Brain microvascular endothelial cell (primary cell): ENCODE results near the gene C11orf24.

Experiments used
- DNase-seq: peaks from one replicate; pipeline ENCODE4 v3.0.0-alpha.2; 2020
- H3K27ac ChIP-seq: fragments of 250-450 bp; sonication (Bioruptor Pico); 2 replicates; pipeline ENCODE4 v1.5.1; 2020; ENCODE audit warnings: mild to moderate bottlenecking, moderate library complexity
- H3K27me3 ChIP-seq: fragments of 250-450 bp; sonication (Bioruptor Pico); replicated peaks from 2 replicates; pipeline ENCODE4 v1.5.1; 2020; ENCODE audit warnings: mild to moderate bottlenecking
- H3K36me3 ChIP-seq: fragments of 250-450 bp; sonication (Bioruptor Pico); replicated peaks from 2 replicates; pipeline ENCODE4 v1.5.1; 2020; ENCODE audit warnings: mild to moderate bottlenecking
- H3K4me3 ChIP-seq: 2 replicates; pipeline ENCODE4 v1.5.1; 2011; ENCODE audit warnings: low read depth, mild to moderate bottlenecking, control low read depth, low read length, moderate library complexity
- CTCF ChIP-seq: IDR thresholded peaks from 2 replicates; pipeline ENCODE4 v1.5.1; 2011; ENCODE audit warnings: low read depth, mild to moderate bottlenecking, moderate library complexity, low read length, control low read depth, inconsistent platforms; ENCODE audit errors: missing control alignments
- in situ Hi-C: cut with HindIII; loops from 2 replicates; pipeline ENCODE4 v1.10.0; 2017; ENCODE audit warnings: low sequenced_read_pairs, low pct_ligation_motif_present

The C11orf24 gene

GRCh38 chr11:68308068-68308467 is 36.3 kb upstream of the C11orf24 start:
- no peak for DNase-seq
- in situ Hi-C loops: no loop called here

DNA sequence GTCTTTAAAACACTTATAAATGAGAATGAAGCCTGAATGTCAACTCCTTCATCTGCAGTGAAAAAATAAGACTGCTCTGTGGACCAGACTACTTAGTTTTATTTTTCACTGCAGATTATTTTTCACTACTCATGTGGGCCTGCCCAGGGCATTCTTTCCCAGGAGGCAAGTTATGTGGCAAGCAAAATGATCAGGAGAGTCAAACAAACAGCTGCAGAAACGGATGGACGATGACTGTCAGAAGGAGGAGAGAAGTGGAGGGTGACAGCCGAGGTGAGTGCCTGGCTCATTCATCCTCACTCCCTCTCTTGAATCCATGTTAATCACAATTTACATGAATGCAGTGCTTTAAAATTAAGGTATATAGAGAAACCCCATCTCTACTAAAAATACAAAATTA is 34.9 kb upstream of the C11orf24 start:
- no peak for TF ChIP-seq CTCF
- Histone ChIP-seq H3K36me3 (no peaks in the 10 kb centered on the region), H3K27me3 (no peaks in the 10 kb centered on the region), H3K27ac (no peak overlapping the region), H3K4me3 (no peak overlapping the region)
- in situ Hi-C loops: no loop called here
- no peak for DNase-seq

More at GRCh38 chr11:68308068-68308467, 36.3 kb upstream of the C11orf24 start:
- no peaks in the 10 kb centered on the region for H3K36me3 ChIP-seq
- no peak for TF ChIP-seq CTCF
- no peaks in the 10 kb centered on the region for H3K27me3 ChIP-seq
- H3K4me3 ChIP-seq: no peak overlapping the region
- H3K27ac ChIP-seq: no peak overlapping the region

DNA sequence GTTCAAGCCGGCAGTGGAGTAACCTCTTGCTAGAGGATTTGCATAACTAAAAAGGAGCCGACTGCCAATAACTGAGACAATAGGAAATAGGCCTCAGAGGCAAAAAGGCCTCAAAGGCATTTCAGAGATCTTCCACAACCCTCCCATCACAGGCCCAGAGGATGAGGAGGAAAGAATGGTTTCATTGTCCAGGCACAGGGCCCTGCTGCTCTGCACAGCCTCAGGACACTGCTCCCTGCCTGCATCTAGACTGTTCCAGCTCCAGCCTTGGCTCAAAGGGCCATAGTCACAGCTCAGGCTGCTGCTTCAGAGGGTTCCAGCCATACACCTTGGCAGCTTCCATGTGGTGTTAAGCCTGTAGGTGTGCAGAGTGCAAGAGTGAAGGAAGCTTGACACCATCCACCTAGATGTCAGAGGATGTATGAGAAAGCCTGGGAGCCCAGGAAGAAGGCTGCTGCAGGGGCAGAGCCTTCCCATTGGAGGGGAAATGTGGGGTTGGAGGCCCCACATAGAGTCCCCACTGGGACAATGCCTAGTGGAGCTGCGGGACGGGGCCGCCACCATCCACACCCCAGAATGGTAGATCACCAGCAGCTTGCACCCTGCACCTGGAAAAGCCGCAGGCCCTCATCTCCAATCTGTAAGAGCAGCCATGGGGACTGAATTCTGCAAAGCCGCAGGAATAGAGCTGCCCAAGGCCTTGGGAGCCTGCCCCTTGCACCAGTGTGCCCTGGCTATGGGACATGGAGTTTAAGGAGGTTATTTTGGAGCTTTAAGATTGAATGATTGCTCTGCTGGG is 32.4 kb upstream of the C11orf24 start:
- Histone ChIP-seq H3K27ac (no peak overlapping the region), H3K4me3 (no peak overlapping the region), H3K36me3 (no peaks in the 10 kb centered on the region), H3K27me3 (no peaks in the 10 kb centered on the region)
- in situ Hi-C loops: no loop called here
- DNase-seq: no peak
- TF ChIP-seq CTCF: no peak

DNA sequence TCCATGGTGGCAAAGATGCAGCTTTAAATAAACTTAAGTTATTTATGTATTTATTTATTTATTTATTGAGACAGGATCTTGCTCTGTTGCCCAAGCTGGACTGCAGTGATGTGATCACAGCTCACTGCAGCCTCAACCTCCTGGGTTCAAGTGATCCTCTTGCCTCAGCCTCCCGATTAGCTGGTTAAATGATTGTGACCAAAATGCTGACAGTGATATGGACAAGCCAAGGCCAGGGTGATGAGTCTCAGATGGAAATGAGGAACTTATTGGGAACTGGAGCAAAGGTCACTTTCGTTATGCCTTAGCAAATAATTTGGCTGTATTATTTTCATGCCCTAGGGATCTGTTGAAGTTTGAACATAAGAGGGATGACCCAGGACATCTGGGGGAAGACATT is 31.3 kb upstream of the C11orf24 start:
- no peak for DNase-seq
- no peaks in the 10 kb centered on the region for H3K27me3 ChIP-seq
- no peak overlapping the region for H3K27ac ChIP-seq
- H3K4me3 ChIP-seq: no peak overlapping the region
- TF ChIP-seq CTCF: no peak
- in situ Hi-C loops: no loop called here
- H3K36me3 ChIP-seq: no peaks in the 10 kb centered on the region

DNA sequence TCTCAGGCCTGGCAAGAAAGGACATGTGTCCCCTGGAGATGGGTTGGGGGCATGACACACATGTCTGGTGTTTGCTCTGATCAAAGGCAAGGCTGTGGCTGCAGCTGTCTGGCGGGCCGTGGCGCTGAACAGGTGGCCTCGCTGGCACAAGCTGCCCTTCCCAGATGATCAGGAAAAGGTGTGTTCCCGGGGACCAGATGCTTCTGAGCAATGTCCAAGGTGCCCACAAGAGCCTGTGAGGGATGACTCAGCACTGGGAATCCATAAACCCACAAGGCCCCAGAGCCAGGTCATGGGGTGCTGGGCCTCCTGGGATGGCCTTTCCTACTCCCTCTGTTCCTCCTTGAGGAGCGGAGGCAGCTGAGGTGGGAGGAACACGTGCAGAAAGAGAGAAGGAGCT is 30.9 kb upstream of the C11orf24 start:
- no peaks in the 10 kb centered on the region for H3K36me3 ChIP-seq
- DNase-seq: peak; percentile 17
- H3K27me3 ChIP-seq: no peaks in the 10 kb centered on the region
- in situ Hi-C loops: no loop called here
- TF ChIP-seq CTCF: no peak
- H3K4me3 ChIP-seq: no peak overlapping the region
- no peak overlapping the region for H3K27ac ChIP-seq

DNA sequence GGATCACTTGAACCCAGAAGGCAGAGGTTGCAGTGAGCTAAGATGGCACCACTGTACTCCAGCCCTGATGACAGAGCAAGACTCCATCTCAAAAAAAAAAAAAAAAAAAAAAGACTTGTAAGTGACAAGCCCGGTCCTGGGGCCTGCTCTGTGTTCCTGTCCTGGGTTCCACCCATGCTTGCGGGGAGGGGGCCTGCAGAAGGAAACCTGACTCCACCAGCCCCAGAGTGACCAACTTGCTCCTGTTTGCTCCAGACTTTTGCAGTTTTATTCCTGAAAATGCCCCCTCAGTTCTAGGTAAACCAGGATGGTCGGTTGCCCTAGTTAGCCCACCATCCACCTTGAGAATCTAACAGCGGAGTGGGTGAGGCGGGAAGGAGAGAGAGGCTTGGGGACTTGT is 30.5 kb upstream of the C11orf24 start:
- Histone ChIP-seq H3K27me3 (no peaks in the 10 kb centered on the region), H3K4me3 (no peak overlapping the region), H3K36me3 (no peaks in the 10 kb centered on the region), H3K27ac (no peak overlapping the region)
- in situ Hi-C loops: no loop called here
- TF ChIP-seq CTCF: no peak
- no peak for DNase-seq
